Large intestine (tissue), 3 donors: ENCODE results near the gene SNX25. TPM values are rescaled to one million over a fixed set of nuclear protein-coding genes. Genes with fewer than 3 reads are reported as not detected.
"Not testable (repeated sequence)": the region's sequence is repeated elsewhere in the genome, so short reads cannot be mapped to it uniquely, and the experiment has no call there.

ENCODE experiments used
- DNase-seq, 2 donors: peaks; one replicate each; pipeline versions ENCODE4 v3.0.0 to v3.0.0-alpha.2; 2013
- H3K27ac ChIP-seq: one replicate; pipeline ENCODE4 v1.5.1; 2013; ENCODE audit warnings: low read length
- H3K27me3 ChIP-seq: 2 replicates; pipeline ENCODE4 v1.6.1; 2013; ENCODE audit warnings: low read length; ENCODE audit not compliant: control insufficient read depth, insufficient read depth
- H3K36me3 ChIP-seq: 2 replicates; pipeline ENCODE4 v1.6.1; 2013; ENCODE audit warnings: low read length; ENCODE audit not compliant: control insufficient read depth, insufficient read depth
- H3K4me1 ChIP-seq: one replicate; pipeline ENCODE4 v1.6.1; 2013; ENCODE audit warnings: low read length; ENCODE audit not compliant: control insufficient read depth, insufficient read depth
- H3K4me3 ChIP-seq: one replicate; pipeline ENCODE4 v1.5.1; 2013; ENCODE audit warnings: low read length
- H3K9me3 ChIP-seq: one replicate; pipeline ENCODE4 v1.6.1; 2013; ENCODE audit warnings: mild to moderate bottlenecking, low read depth, low read length, moderate library complexity; ENCODE audit not compliant: control insufficient read depth
- WGBS: methylation state at CpG from one replicate; pipeline ENCODE4 v1.1.5; 2013; ENCODE audit warnings: low lambda C conversion rate; ENCODE audit not compliant: insufficient coverage; 5-methylcytosine and 5-hydroxymethylcytosine counted together
- polyA plus RNA-seq: library from polyadenylated mRNA; unstranded; fragments of 120-200 nt; gene quantifications from one replicate; pipeline ENCODE4 v1.2.1, GENCODE V29; 2013

The SNX25 gene
- polyA plus RNA-seq, 1 donor: 13.4 TPM

DNA sequence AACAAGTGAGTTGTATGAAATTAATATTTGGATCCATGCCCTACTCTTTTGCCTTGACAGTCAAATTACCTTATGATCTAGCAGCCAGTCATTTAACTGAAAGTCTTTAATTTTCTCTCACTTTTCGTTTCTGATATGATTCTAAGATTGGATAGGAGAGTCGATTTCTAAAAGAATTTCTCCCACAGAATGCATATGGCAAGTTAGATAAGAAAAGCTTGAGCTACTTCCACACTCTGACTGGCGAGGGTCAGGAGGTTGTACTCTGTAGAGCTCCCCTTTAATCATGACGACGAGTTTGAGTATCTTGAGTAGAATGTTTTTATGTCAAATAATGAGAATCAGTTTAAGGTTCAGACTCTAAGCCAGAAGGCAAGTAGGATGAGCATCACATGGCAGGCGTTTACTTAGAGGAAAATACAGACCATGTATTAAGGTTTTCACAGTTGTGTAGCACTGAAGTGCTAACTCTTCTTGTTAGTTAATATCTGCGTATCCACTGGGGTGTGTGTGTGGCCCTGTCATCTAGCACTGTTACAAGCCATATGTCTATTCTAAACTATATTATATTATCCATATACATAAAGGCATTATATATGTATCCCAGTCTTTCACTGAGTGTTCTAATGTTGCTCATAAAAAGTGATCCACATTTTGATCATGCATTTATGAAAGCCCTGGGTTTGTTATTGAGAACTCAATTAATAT is 148.5 kb downstream of the SNX25 start:
- 69% methylated on average over 2 of the region's 7 CpGs for WGBS
- Histone ChIP-seq H3K4me3 (no peak overlapping the region), H3K9me3 (no peaks in the 10 kb centered on the region), H3K36me3 (peaks cover 14% of the 10 kb centered on the region), H3K27ac (no peak overlapping the region), H3K27me3 (no peaks in the 10 kb centered on the region), H3K4me1 (no peaks in the 10 kb centered on the region)
- DNase-seq: no peak

DNA sequence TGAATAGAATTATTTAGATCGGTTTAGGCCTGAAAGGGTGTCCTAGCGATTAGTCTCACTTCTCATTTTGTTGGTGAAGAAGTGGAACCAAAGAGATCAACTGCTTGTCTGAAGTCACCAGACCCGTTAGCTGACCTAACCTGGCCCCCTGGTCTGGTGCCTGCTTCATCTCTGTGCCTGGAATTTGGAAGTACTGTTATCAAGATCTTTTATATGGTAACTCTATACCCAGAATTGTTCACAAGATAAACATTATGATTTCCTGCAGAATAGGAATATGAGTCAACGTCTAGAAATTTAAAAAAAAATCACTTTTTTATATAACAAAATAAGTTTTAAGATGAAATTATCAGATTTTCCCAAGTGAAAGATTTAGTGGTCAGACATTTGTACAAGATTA is 149.1 kb downstream of the SNX25 start:
- Histone ChIP-seq H3K27me3 (no peaks in the 10 kb centered on the region), H3K27ac (no peak overlapping the region), H3K4me3 (no peak overlapping the region), H3K4me1 (no peaks in the 10 kb centered on the region), H3K9me3 (no peaks in the 10 kb centered on the region), H3K36me3 (peaks cover 16% of the 10 kb centered on the region)
- WGBS: 94% methylated on average over 3 of the region's 4 CpGs
- DNase-seq: no peak

DNA sequence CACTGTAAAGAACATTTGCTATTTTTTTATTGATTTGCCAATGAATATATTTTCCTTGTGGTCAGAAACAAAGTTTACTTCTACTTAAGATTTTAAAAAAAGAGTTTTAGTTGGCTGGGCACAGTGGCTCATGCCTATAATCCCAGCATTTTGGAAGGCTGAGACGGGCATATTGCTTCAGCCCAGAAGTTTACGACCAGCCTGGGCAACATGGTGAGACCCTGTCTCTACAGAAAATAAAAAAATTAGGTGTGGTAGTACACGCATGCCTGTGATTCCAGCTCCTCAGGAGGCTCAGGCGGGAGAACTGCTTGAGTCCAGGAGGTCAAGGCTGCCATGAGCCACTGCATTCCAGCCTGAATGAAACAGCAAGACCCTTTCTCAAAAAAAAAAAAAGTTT is 149.6 kb downstream of the SNX25 start:
- Histone ChIP-seq H3K27ac (no peak overlapping the region), H3K36me3 (peaks cover 15% of the 10 kb centered on the region)
- WGBS: no CpG with 5 or more reads among the region's 4 CpGs

DNA sequence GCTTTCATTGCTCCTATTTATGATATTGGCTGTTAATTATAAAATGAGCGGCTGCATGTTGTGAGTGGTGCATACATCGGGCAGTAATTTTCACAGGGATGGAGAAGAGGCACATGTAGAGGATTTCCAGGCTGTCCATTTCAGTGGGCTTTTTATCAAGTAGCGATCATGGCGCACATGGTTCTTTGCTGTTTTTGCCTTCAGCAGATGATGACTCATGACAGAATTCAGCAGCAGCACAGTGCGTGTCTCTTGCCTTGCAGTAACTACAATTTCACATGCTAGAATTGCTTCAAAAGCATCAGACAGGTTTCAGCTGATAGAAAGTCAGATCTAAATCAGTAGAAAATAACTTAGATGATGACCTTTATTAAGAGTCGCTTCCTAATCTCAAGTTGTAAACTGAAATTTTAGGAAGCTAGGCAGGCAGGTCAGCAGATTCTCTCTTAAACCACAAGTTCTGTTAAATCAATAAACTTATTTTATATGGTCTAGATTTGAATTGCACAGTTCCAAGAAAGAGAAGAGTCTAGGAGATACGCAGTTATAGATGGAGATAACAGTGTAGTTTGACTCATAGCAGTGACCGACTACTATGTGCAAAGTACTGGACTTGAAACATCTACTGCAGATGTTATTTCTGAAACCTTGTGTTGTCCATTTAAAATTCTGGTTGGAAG is 150.5 kb downstream of the SNX25 start:
- Histone ChIP-seq H3K27me3 (no peaks in the 10 kb centered on the region), H3K4me3 (no peak overlapping the region), H3K27ac (no peak overlapping the region), H3K9me3 (no peaks in the 10 kb centered on the region), H3K36me3 (peaks cover 10% of the 10 kb centered on the region), H3K4me1 (no peaks in the 10 kb centered on the region)
- WGBS: 87% methylated on average over 3 of the region's 8 CpGs
- DNase-seq: no peak

More for the DNA sequence above, 149.6 kb downstream of the SNX25 start:
- Histone ChIP-seq H3K27me3 (no peaks in the 10 kb centered on the region), H3K4me1 (no peaks in the 10 kb centered on the region), H3K4me3 (no peak overlapping the region), H3K9me3 (no peaks in the 10 kb centered on the region)
- no peak for DNase-seq

DNA sequence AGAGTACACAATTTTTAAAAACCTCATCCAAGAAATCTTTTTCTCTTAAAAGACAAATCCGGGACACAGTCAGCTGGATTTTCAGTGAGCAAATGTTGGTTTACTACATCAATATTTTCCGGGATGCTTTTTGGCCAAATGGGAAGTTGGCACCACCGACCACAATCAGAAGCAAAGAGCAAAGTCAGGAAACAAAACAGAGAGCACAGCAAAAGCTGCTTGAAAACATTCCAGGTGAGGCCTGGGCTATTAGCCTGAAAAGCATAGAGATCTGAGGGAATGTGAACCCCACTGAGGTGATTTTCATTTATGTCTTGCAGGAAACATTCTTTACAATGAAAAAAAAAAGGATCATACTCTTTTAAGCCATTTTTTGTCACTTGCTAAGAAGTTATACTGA is 152.5 kb downstream of the SNX25 start:
- DNase-seq: no peak
- Histone ChIP-seq H3K27me3 (no peaks in the 10 kb centered on the region), H3K4me3 (no peak overlapping the region), H3K36me3 (peaks cover 10% of the 10 kb centered on the region), H3K9me3 (no peaks in the 10 kb centered on the region), H3K4me1 (no peaks in the 10 kb centered on the region), H3K27ac (no peak overlapping the region)
- 100% methylated on average over 1 of the region's 3 CpGs for WGBS

DNA sequence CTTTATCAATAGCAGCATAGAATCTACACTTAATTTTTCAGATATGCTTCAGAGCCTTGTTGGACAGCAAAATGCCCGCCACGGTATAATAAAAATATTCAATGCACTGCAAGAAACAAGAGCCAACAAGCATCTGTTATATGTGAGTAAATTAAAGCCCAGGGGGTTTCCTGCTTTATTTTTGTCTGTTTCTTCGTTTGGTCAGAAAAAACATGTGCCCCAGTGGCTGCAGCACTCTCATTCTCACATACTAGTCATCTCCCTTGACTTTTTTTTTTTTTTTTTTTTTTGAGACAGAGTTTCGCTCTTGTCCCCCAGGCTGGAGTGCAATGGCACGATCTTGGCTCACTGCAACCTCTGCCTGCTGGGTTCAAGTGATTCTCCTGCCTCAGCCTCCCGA is 153.2 kb downstream of the SNX25 start:
- WGBS: no CpG with 5 or more reads among the region's 6 CpGs
- not testable (repeated sequence) for H3K27me3 ChIP-seq, H3K27ac ChIP-seq, H3K36me3 ChIP-seq, H3K4me1 ChIP-seq, DNase-seq, H3K4me3 ChIP-seq, H3K9me3 ChIP-seq

DNA sequence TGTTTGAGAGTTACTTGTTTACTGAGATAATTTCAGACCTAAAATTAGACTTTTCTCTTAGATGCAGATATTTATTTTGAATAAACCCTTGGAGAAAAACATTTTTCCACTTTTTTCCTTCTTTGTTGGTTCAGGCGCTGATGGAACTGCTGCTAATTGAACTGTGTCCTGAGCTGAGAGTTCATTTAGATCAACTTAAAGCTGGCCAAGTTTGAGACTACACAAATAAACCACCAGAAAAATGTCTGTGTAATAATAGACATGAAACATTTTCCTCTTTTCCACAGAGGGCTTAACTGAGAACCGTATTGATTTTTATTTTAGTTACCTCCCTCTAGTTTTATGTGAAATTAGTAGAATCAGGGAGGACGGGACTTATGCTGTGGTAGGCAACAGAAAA is 153.9 kb downstream of the SNX25 start:
- H3K36me3 ChIP-seq: peaks cover 9% of the 10 kb centered on the region
- no peak for DNase-seq
- H3K27ac ChIP-seq: no peak overlapping the region
- H3K4me3 ChIP-seq: no peak overlapping the region
- no peaks in the 10 kb centered on the region for H3K9me3 ChIP-seq
- H3K4me1 ChIP-seq: no peaks in the 10 kb centered on the region
- no CpG with 5 or more reads among the region's 3 CpGs for WGBS
- H3K27me3 ChIP-seq: no peaks in the 10 kb centered on the region

DNA sequence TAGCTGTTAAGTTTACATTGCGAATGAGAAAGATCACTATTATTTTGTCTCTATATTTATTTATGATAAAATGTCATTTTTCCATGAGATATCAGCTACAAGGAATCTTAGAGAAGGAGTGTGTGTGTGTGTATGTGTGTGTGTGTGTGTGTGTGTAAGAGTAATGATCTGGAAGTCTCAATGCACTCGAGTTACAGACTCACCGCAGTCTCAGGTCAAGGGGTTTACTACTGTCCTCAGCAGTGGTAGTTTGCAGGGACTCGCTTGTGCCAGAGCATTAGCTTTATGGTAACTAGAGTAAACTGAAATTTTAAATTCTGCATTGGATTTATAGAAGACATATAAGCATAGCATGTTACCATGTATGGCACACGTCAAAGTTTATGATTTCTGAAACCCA is 155.5 kb downstream of the SNX25 start:
- no CpG with 5 or more reads among the region's 5 CpGs for WGBS
- Histone ChIP-seq H3K36me3 (peaks cover 7% of the 10 kb centered on the region), H3K4me1 (no peaks in the 10 kb centered on the region), H3K27ac (no peak overlapping the region), H3K27me3 (no peaks in the 10 kb centered on the region), H3K4me3 (no peak overlapping the region), H3K9me3 (no peaks in the 10 kb centered on the region)
- no peak for DNase-seq

DNA sequence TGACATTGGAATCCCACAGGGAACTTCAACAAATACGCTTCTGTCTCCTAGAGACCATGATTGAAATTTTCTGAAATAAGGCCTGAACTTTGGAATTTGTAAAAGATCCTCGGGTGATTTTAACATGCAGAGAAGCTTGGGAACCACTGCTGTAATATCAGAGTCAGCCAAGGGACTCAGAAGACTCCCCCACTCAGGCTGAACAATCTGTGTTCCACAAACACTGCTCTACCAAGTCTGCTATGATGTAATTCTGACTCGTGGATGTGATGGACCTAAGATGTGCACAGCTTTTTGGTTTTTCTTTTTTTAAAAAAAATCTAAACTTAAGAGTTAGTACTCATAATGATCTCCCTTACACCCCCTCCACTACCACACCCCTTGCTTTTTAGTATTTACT is 160.3 kb downstream of the SNX25 start:
- H3K36me3 ChIP-seq: peaks cover 13% of the 10 kb centered on the region
- no peak overlapping the region for H3K4me3 ChIP-seq
- DNase-seq: no peak
- no peak overlapping the region for H3K27ac ChIP-seq
- H3K27me3 ChIP-seq: no peaks in the 10 kb centered on the region
- H3K4me1 ChIP-seq: no peaks in the 10 kb centered on the region
- no CpG with 5 or more reads among the region's 3 CpGs for WGBS
- H3K9me3 ChIP-seq: no peaks in the 10 kb centered on the region

DNA sequence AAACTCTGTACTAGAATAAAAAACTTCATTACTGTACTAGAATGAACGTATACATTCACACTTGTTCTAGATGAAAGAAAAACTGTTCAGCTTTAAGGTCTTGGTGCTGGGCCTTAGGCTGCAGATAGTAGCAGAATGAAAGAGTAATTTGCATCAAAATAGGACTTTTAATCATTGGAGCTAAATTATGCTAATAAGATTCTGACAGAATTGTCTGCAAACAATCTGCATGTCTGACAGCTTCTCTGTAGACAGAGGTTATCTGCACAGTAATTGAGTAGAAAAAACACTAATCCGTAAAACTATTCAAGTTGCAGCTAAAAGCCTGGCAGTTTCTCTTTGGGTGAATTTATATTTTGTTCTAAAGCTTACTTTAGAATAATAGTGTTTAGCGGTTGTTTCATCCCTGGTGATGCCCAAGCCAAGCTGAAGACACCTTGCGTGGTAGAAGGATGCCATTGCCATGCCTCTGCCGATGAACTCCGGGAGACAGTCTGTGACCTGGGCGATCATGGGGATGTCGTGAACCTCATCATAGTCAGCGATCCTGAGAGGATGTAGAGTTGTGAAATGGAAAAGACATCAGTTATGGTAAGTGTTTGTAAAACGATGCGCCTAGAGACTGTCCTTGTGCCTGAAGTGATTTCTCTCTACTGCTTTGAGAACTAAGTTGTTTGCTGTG is 161.0 kb downstream of the SNX25 start:
- no peak for DNase-seq
- 100% methylated on average over 1 of the region's 11 CpGs for WGBS
- Histone ChIP-seq H3K4me1 (no peaks in the 10 kb centered on the region), H3K36me3 (peaks cover 13% of the 10 kb centered on the region), H3K27ac (no peak overlapping the region), H3K4me3 (no peak overlapping the region), H3K9me3 (no peaks in the 10 kb centered on the region), H3K27me3 (no peaks in the 10 kb centered on the region)
